ENCODE results near the gene INTS2. TPM values are rescaled to one million over a fixed set of nuclear protein-coding genes. Genes with fewer than 3 reads are reported as not detected.

INTS2 gene
- total RNA-seq, 2 donors from 2014 or later: 22.3 to 28.2 TPM

GRCh38 chr17:61947367-61948078 is 19.7 kb upstream of the INTS2 start:
- no peak for DNase-seq
- WGBS, 2 experiments (ENCODE audit: insufficient coverage in 1 of 2, insufficient read length in 1 of 2): 98 to 100% methylated on average over 2 to 3 of the region's 3 CpGs
- no peaks in the 10 kb centered on the region for H3K4me1 ChIP-seq (ENCODE audit: control insufficient read depth, insufficient read depth, low read length)
- no peak overlapping the region for H3K4me3 ChIP-seq (ENCODE audit: low read length)
- Mint-ChIP-seq H3K27me3 (ENCODE audit: insufficient read depth) (no peaks in the 10 kb centered on the region), H3K4me1 (no peaks in the 10 kb centered on the region), H3K36me3 (ENCODE audit: low read depth) (peaks cover 62% of the 10 kb centered on the region), H3K4me3 (no peak overlapping the region), H3K27ac (no peak overlapping the region), H3K9me3 (no peaks in the 10 kb centered on the region)
- H3K36me3 ChIP-seq (ENCODE audit: control insufficient read depth, insufficient read depth, low read length): peaks cover 91% of the 10 kb centered on the region
- H3K27me3 ChIP-seq (ENCODE audit: control insufficient read depth, insufficient read depth, low read length, poor library complexity, severe bottlenecking): no peaks in the 10 kb centered on the region
- H3K9ac ChIP-seq (ENCODE audit: extremely low read depth, low read length, poor library complexity, severe bottlenecking): no peak overlapping the region
- TF ChIP-seq CTCF (conservative IDR thresholded peaks at IDR 0.05): no peak
- no peak overlapping the region for H3K27ac ChIP-seq (ENCODE audit: low read depth, low read length)
- H3K9me3 ChIP-seq (ENCODE audit: control insufficient read depth, low read length): no peaks in the 10 kb centered on the region

- no peaks in the 10 kb centered on the region for H3K27me3 Mint-ChIP-seq (ENCODE audit: insufficient read depth)
- Histone ChIP-seq H3K36me3 (ENCODE audit: control insufficient read depth, insufficient read depth, low read length) (peaks cover 87% of the 10 kb centered on the region), H3K27me3 (ENCODE audit: control insufficient read depth, insufficient read depth, low read length, poor library complexity, severe bottlenecking) (no peaks in the 10 kb centered on the region), H3K9ac (ENCODE audit: extremely low read depth, low read length, poor library complexity, severe bottlenecking) (no peak overlapping the region), H3K27ac (ENCODE audit: low read depth, low read length) (no peak overlapping the region), H3K4me1 (ENCODE audit: control insufficient read depth, insufficient read depth, low read length) (no peaks in the 10 kb centered on the region), H3K9me3 (ENCODE audit: control insufficient read depth, low read length) (no peaks in the 10 kb centered on the region), H3K4me3 (ENCODE audit: low read length) (no peak overlapping the region)
- WGBS, 2 experiments (ENCODE audit: insufficient coverage in 1 of 2, insufficient read length in 1 of 2): 83 to 91% methylated on average over 2 of the region's 2 CpGs
- no peaks in the 10 kb centered on the region for H3K9me3 Mint-ChIP-seq
- H3K27ac Mint-ChIP-seq: no peak overlapping the region
- H3K4me1 Mint-ChIP-seq: no peaks in the 10 kb centered on the region
- H3K4me3 Mint-ChIP-seq: no peak overlapping the region
- peaks cover 52% of the 10 kb centered on the region for H3K36me3 Mint-ChIP-seq (ENCODE audit: low read depth)
- TF ChIP-seq CTCF (conservative IDR thresholded peaks at IDR 0.05): no peak
- no peak for DNase-seq
Observed at GRCh38 chr17:61946359-61946758, 18.6 kb upstream of the INTS2 start.

GRCh38 chr17:61943117-61943516 is 15.3 kb upstream of the INTS2 start:
- Histone ChIP-seq H3K4me3 (ENCODE audit: low read length) (no peak overlapping the region), H3K27me3 (ENCODE audit: control insufficient read depth, insufficient read depth, low read length, poor library complexity, severe bottlenecking) (no peaks in the 10 kb centered on the region), H3K27ac (ENCODE audit: low read depth, low read length) (no peak overlapping the region), H3K4me1 (ENCODE audit: control insufficient read depth, insufficient read depth, low read length) (no peaks in the 10 kb centered on the region), H3K36me3 (ENCODE audit: control insufficient read depth, insufficient read depth, low read length) (peaks cover 57% of the 10 kb centered on the region), H3K9me3 (ENCODE audit: control insufficient read depth, low read length) (no peaks in the 10 kb centered on the region), H3K9ac (ENCODE audit: extremely low read depth, low read length, poor library complexity, severe bottlenecking) (no peak overlapping the region)
- Mint-ChIP-seq H3K9me3 (no peaks in the 10 kb centered on the region), H3K4me3 (no peak overlapping the region), H3K27ac (no peak overlapping the region), H3K36me3 (ENCODE audit: low read depth) (peaks cover 28% of the 10 kb centered on the region), H3K4me1 (no peaks in the 10 kb centered on the region), H3K27me3 (ENCODE audit: insufficient read depth) (no peaks in the 10 kb centered on the region)
- DNase-seq: no peak
- 100% methylated on average over 1 of the region's 1 CpG for WGBS, 2 experiments (ENCODE audit: insufficient coverage in 1 of 2, insufficient read length in 1 of 2)
- TF ChIP-seq CTCF (conservative IDR thresholded peaks at IDR 0.05): no peak
